Loucy (cell line): ENCODE measurements around the gene SPNS1.
"Not testable (repeated sequence)": the region's sequence is repeated elsewhere in the genome, so short reads cannot be mapped to it uniquely, and the experiment has no call there.

ENCODE experiments used
- H2AFZ ChIP-seq: fragments of 200-600 bp; sonication (generic); 2 replicates; pipeline ENCODE4 v1.6.0; 2016; ENCODE audit warnings: antibody characterized with exemption, mild to moderate bottlenecking, low read length, moderate library complexity
- H3F3A ChIP-seq: fragments of 200-600 bp; 2 replicates; pipeline ENCODE4 v1.6.0; 2016; ENCODE audit warnings: antibody characterized with exemption, low read depth, mild to moderate bottlenecking
- H3K27me3 ChIP-seq: fragments of 200-600 bp; sonication (generic); 2 replicates; pipeline ENCODE4 v1.6.1; 2014; ENCODE audit warnings: low read length, mild to moderate bottlenecking; ENCODE audit not compliant: insufficient read depth, poor library complexity, severe bottlenecking
- H3K36me3 ChIP-seq: fragments of 200-600 bp; sonication (generic); 2 replicates; pipeline ENCODE4 v1.6.1; 2016; ENCODE audit warnings: low read length; ENCODE audit not compliant: insufficient read depth
- H3K4me1 ChIP-seq: fragments of 200-600 bp; sonication (generic); 2 replicates; pipeline ENCODE4 v1.5.1; 2014; ENCODE audit warnings: low read length, mild to moderate bottlenecking; ENCODE audit not compliant: insufficient read depth, poor library complexity, severe bottlenecking
- H3K4me2 ChIP-seq: fragments of 200-600 bp; sonication (generic); 2 replicates; pipeline ENCODE4 v1.6.0; 2014; ENCODE audit warnings: antibody characterized with exemption, low read length, low read depth, mild to moderate bottlenecking; ENCODE audit not compliant: poor library complexity, severe bottlenecking
- H3K4me3 ChIP-seq: fragments of 200-600 bp; sonication (generic); 2 replicates; pipeline ENCODE4 v1.5.1; 2014; ENCODE audit warnings: low read length, mild to moderate bottlenecking, mixed read lengths; ENCODE audit not compliant: poor library complexity, severe bottlenecking
- H3K79me2 ChIP-seq: fragments of 200-600 bp; sonication (generic); 2 replicates; pipeline ENCODE4 v1.6.1; 2014; ENCODE audit warnings: low read length; ENCODE audit not compliant: insufficient read depth
- H3K9ac ChIP-seq: fragments of 200-600 bp; sonication (generic); 2 replicates; pipeline ENCODE4 v1.6.0; 2014; ENCODE audit warnings: mild to moderate bottlenecking, low read depth, low read length, moderate library complexity; ENCODE audit not compliant: poor library complexity, severe bottlenecking
- H3K9me2 ChIP-seq: fragments of 200-600 bp; sonication (generic); replicated peaks from 2 replicates; pipeline ENCODE4 v1.6.1; 2016; ENCODE audit warnings: low read depth, low read length, mixed read lengths
- H3K9me3 ChIP-seq: fragments of 200-600 bp; sonication (generic); 2 replicates; pipeline ENCODE4 v1.6.1; 2014; ENCODE audit warnings: mild to moderate bottlenecking, antibody characterized with exemption, low read length, low read depth; ENCODE audit not compliant: insufficient read depth
- H4K20me1 ChIP-seq: fragments of 200-600 bp; sonication (generic); 2 replicates; pipeline ENCODE4 v1.6.0; 2014; ENCODE audit warnings: antibody characterized with exemption, low read length, mild to moderate bottlenecking; ENCODE audit not compliant: insufficient read depth, poor library complexity, severe bottlenecking
- CTCF ChIP-seq: fragments of 200-600 bp; sonication (generic); conservative IDR thresholded peaks from 2 replicates; pipeline ENCODE4 v1.5.1; 2014; ENCODE audit warnings: mild to moderate bottlenecking, antibody characterized with exemption, low read length
- EZH2phosphoT487 ChIP-seq: fragments of 200-600 bp; IDR thresholded peaks from 2 replicates; pipeline ENCODE4 v1.6.1; 2018; ENCODE audit warnings: antibody characterized with exemption, mild to moderate bottlenecking, moderate library complexity, borderline replicate concordance

SPNS1 gene, protein sequence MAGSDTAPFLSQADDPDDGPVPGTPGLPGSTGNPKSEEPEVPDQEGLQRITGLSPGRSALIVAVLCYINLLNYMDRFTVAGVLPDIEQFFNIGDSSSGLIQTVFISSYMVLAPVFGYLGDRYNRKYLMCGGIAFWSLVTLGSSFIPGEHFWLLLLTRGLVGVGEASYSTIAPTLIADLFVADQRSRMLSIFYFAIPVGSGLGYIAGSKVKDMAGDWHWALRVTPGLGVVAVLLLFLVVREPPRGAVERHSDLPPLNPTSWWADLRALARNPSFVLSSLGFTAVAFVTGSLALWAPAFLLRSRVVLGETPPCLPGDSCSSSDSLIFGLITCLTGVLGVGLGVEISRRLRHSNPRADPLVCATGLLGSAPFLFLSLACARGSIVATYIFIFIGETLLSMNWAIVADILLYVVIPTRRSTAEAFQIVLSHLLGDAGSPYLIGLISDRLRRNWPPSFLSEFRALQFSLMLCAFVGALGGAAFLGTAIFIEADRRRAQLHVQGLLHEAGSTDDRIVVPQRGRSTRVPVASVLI

GRCh38 chr16:28974437-28975157 is at the start of gene SPNS1:
TSS of gene SPNS1 (plus strand) at chr16:28974778. CDS start at chr16:28975152, 374 bp downstream.
- Histone ChIP-seq H3K79me2 (peaks cover 5% of the 10 kb centered on the region; the same call in 1 of the 2 replicates), H3K36me3 (no peaks in the 10 kb centered on the region), H3K4me1 (peaks cover 7% of the 10 kb centered on the region), H3K9ac (peak within 1 kb of the TSS; percentile 77), H3K9me3 (no peaks in the 10 kb centered on the region), H2AFZ (peak within 1 kb of the TSS; percentile 72), H3K4me3 (peak within 1 kb of the TSS; percentile 76), H3K27me3 (no peaks in the 10 kb centered on the region), H3F3A (no peaks in the 10 kb centered on the region), H3K9me2 (no peaks in the 10 kb centered on the region), H4K20me1 (no peaks in the 10 kb centered on the region), H3K4me2 (peak within 1 kb of the TSS; percentile 83)
- no peak for TF ChIP-seq CTCF
- no peak for TF ChIP-seq EZH2phosphoT487

DNA sequence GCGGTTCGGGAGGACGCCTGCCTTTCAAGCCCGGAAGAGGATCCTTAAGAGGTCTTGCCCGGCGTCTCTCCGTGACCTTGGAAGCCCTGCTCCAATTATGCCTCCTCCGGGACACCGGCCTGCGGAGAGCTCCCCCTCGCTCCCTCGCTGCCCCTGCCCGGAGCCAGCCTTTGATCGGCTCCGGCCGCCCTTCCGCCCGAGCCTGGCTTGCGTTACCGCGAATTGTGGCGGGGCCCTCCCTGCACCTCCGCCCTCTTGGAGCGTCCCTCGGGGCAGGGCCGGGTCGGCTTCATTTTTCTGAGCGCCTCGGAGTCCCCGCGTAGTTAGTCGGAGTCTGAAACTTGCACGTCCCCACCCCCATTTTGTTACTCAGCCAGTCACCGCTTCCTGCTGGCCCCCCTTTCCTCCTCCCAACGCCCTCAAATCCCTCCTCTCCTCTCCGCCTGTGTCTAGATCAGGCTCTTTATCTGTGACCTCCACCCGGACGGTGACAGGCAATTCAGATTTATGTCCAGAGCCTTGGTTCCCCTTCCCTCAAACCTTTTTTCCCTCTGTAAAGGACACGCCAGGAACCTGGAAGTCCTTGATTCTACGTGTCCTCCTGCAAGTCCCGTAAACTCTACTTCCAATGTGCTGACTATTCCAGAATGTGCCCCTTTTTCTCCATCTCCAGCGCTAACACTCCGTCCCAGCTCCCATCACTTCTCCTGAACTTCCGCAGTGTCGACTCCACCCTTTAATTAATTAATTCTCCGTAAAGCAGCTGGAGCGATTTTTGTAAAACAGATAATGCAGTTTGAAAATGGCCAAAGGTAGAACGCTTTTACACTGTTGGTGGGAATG is 49.0 kb upstream of the SPNS1 start:
- H3K79me2 ChIP-seq, result peaks cover 7% of the 10 kb centered on the region; the same call in 1 of the 2 replicates
- peak overlapping the region; percentile 89 for H3K4me2 ChIP-seq
- H2AFZ ChIP-seq, result peak overlapping the region; percentile 96
- H3K36me3 ChIP-seq, result no peaks in the 10 kb centered on the region
- H3F3A ChIP-seq, result peaks cover 9% of the 10 kb centered on the region; the same call in 1 of the 2 replicates
- H3K27me3 ChIP-seq, result no peaks in the 10 kb centered on the region
- H3K4me3 ChIP-seq, result peak overlapping the region; percentile 79
- H3K9me2 ChIP-seq, result no peaks in the 10 kb centered on the region
- peaks cover 22% of the 10 kb centered on the region for H3K4me1 ChIP-seq
- peak overlapping the region; percentile 96 for H3K9ac ChIP-seq
- TF ChIP-seq CTCF (no peak), EZH2phosphoT487 (no peak)
- H4K20me1 ChIP-seq, result peaks cover 9% of the 10 kb centered on the region
- H3K9me3 ChIP-seq, result no peaks in the 10 kb centered on the region

- H2AFZ ChIP-seq, H3K9me3 ChIP-seq, H3K27me3 ChIP-seq, H3K36me3 ChIP-seq, H3K9me2 ChIP-seq, H4K20me1 ChIP-seq, H3K79me2 ChIP-seq: not testable (repeated sequence)
- Histone ChIP-seq H3K4me3 (peak overlapping the region; percentile 79), H3K9ac (peak overlapping the region; percentile 96), H3K4me1 (peaks cover 29% of the 10 kb centered on the region), H3F3A (peaks cover 15% of the 10 kb centered on the region; the same call in 1 of the 2 replicates), H3K4me2 (peak overlapping the region; percentile 89)
Measured at GRCh38 chr16:28926284-28926683, 48.3 kb upstream of the SPNS1 start.
